ENCODE measurements around the gene CNTNAP3B.
"Not testable (repeated sequence)": the region's sequence is repeated elsewhere in the genome, so short reads cannot be mapped to it uniquely, and the experiment has no call there.

Gene CNTNAP3B

DNA sequence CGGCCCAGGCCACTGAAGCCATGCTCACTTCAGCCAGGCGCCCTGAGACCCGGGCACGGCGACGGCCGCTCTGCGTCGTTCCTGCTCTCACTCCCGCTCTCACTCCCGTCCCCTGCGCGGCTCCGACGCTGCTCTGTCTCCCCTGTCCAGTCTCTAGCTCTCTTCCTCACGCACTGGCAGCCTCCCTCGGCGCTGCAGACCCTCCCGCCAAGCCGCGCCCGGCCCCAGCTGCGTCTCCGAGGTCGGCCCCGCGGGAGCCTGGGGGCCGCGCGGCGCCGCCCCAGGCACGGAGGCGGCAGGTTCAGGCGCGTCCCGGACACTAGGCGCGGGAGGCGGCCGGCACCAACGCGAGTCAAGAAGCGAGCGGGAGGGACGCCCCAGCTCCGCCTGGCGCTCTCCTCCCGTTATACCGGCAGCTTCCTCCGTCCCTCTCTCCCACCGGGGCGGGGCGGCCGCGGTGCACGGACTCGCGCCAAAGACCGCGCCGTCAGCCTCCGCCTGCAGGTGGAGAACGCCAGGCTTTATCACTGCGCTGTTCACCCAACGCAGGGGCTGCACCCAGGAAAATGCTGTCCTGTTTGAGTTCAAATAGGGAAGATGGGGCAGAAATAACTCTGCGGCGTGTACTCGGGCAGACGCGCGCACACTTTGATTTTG is at the start of gene CNTNAP3B:
TSS of gene CNTNAP3B (minus strand) at position 354 of the 657 bp plus-strand sequence. CDS start at position 22, 332 bp downstream.
- DNase-seq (ENCODE audit: low read depth), result not testable (repeated sequence)

DNA sequence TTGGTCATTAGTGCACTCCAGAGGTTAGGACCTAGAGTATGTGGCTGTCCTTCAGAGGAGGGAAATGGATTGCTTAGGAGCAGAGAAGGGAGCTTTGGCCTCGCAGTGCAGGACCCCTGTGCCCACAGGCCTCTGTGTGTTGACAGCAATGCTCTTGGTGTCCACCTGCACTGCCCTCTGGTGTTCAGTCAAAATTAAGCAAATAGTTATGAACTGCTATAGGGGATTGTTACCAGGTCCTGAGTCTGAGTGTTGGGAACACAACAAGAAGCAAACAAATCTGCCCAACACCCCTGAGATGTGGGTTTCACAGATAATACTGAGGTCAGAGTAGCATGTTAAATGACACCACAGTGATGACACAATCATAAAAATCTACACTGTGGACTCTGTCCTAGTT is 31.1 kb upstream of the CNTNAP3B start:
- not testable (repeated sequence) for DNase-seq (ENCODE audit: low read depth)

DNA sequence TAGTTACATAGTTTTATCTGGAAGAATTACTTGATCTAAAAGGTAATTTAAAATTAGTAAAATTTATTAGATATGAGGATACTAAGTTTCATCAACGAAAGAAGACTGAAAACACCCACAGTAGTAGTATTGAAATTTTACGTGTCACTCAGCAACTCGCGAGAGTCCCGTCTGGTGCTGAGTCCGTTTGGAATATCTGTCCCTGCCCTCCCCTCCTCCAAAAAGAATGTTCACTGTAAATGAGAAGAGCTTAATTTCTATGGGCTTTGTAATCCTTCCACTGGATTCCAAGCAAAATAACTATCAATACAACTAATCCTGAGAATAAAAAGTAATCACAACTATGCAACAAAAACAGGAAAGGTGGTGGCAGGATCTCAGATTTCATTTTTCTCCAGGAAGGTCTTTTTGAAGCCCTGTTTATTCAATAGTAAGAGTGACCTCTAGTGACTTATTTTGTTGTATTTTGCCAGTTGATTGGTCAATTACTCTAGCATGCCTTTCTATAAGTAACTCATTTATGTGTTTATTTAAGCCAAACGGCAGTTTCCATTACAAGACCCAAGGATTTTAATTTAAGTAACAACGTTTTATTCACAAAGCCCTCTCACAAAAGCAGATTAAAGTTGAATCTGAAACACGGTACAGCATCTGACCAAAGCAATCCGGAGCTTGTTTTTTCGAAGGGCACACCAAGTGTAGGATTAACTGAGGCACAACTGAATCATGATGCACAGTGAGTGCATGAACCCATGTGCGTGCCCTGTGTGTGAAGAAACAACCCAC is 2.0 kb downstream of the CNTNAP3B start:
- DNase-seq (ENCODE audit: low read depth), result not testable (repeated sequence)

DNA sequence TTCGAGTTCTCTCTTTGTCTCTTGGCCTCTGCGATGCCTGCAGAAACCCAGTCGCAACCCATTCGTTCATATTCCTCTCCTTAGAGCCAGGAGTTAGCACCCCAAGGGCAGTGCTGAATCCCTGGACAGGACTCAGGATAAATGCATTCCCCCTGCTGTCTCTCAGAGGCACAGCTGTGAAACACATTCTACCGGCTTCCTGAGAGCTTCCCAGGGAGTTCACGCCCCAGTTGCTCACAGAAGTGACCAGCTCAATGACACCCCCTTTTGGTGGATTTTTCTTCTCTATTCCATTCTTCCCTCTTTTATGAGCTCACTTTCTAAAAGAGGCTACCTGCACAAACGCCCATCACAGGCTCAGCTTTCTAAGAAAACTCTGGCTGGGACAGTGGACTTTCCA is 8.2 kb downstream of the CNTNAP3B start:
- not testable (repeated sequence) for DNase-seq (ENCODE audit: low read depth)

DNA sequence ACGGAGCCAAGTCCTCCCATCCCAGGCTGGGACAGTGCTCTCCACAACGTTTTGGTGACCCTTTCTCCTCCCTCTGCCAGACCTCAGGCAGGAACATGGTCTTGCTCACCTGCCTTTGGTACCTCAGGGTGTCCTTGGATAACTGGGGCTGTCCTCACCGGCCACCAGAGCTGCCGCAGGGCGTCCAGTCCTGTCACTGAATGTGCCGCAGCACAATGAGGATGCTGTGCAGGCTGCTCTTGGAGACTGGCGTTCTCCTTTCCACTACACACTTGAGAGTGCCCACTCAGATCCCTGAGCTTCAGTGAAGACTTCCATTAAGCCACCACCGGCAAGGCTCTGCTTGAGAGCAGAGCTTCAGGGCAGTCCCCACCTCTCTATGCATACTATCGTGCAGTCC is 33.3 kb downstream of the CNTNAP3B start:
- DNase-seq (ENCODE audit: low read depth), result not testable (repeated sequence)

DNA sequence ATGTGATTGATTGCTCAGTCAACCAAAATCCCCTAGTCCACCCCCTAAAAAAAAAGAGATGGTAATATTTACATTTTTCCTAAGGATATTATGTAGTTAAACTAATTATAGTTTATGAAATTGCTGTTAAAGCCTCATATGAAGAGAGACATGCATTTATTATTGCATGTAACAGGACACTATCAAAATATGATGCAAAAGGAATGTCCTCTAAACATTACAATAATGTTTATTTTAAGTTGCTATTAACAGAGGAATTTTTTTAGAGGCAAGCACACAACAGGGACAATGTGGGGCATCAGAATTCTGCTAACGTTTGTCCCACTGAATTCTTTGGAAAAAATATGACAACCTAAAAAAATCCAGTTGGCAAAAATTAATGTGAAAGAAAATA is 44.7 kb downstream of the CNTNAP3B start:
- not testable (repeated sequence) for DNase-seq (ENCODE audit: low read depth)

DNA sequence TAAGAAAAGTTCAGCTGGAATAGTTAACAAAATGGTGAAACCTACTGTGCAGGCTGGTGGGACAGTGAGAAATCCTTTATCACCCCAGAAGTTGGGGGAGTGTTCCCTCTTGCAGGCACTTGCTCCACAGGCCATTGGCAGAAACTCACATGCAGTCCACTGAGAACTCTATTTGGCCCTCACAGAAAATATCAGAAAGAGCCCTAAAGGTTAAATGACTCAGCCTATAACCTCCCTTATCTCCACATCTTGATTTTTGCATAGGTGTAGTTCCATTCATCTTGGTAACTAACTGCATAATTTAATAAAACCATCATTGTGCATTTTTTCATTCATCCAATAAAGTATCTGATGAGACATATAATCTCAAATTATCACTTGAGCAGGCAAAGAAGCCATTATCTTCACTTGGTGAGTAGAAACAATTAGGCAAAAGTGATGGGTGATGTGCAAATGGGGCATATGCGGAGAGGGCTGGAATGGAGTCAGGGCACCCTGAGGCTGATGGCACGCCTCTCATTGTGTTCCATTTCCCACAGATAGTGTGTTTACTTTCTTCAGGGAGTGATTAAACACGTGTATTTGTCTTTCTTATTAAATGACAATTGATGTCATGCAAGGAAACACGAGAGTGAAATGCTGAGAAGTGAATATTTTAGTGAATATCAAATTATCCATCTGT is 45.2 kb downstream of the CNTNAP3B start:
- DNase-seq (ENCODE audit: low read depth), result not testable (repeated sequence)

DNA sequence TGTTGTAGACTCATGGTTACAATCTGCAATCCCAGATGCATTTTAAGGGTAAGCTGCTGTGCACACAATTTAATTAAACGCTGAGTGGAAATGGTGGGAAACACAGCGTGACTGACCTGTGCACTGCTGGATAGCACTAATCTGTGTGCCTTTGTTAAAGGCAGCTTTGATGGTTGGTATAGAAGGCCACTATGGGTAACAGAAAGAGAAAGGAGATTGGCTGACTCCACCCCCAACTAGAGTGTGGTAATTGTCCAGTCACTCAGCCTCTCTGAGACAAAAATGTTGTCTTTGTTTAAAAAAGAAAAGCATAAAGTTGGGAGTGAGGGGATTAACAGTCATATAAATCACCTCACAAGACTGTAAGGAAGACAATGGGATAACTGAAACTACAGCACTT is 48.9 kb downstream of the CNTNAP3B start:
- not testable (repeated sequence) for DNase-seq (ENCODE audit: low read depth)

DNA sequence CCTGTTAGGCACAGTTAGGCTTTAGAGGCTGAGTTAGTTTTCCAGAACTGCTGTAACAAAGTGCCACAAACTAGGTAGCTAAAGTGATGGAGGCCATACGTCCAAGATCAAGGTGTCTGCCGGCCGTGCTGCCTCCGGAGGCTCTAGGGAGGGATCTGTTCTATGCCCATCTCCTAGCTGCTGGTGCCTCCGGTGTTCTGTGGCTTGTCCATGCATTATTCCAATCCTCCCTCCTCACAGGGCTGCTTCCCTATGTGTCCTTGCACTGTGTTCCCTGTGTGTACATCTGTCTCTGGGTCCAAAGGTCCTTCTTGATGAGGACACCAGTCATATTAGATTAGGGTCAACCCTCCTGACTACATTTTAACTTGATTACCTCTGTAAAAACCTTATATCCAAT is 54.4 kb downstream of the CNTNAP3B start:
- not testable (repeated sequence) for DNase-seq (ENCODE audit: low read depth)

DNA sequence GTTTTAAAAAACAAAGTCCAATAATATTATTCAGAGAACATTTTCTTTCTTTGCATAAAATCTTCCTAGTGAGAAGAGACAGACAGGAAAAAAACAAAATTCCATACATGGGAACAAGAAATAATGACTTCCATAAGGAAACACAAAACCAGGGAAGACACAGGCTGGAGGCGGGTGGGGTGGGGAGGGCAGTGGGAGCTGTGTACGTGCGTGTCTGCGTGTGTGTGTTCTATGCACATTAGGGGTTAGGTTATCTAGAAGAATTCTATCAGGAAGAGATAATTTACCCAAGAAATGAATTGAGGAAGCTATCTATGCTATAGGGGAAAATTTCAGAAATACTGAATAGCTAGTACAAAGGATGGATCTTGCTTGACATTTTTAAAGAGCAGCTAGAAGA is 58.2 kb downstream of the CNTNAP3B start:
- not testable (repeated sequence) for DNase-seq (ENCODE audit: low read depth)

DNA sequence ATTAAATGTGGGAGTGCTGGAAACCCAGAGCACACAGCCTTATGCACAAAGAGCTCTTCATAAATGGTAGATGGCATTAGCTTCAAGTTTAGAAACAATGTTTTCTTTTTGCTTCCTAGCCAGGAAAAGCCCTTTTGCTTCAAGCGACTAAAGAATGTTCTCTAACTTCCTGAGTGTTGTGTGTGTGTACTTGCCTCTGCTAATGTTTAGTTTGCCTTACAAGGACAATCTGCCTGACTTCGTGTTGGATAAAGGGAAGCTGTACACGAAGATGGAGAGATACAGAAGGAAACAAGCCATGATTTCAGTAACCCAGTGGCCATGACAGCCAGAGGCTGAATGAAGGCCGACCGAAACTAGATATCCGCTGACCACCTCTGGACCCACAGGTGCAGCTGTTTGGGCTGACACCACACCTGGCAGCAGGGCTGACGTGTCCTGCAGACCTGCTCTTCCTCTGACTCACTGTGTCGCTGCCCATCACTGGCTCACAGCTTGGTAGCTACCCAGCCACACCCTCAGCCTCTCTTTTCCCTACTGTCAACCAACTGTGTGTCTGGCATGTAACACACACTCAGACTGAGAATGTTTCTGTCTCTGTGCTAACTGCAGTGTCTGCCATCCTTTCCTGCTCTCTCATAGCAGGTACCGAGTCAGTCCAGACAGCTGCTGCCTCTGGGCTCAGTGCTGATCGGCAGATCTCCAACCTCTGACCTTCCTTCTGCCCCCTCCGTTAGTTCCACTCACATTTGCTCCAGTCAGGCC is 59.0 kb downstream of the CNTNAP3B start:
- not testable (repeated sequence) for DNase-seq (ENCODE audit: low read depth)

DNA sequence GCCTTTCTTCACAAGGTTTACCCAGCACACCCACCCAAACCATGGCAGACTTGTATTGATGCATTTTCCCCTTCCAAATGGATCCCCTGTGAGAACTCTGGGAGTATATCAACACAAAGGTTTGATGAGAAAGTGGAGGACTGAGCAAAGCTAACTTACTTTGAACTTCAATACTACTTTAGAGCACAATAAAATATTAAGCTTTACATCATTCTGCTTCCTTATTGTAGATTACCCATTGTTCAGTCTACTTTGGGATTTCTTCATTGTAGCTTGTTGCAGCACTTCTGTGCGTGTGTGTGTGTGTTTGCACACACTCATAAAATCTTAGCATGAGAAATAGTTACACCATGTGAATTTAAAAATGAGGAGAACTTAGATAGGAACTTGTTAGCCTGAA is 75.4 kb downstream of the CNTNAP3B start:
- not testable (repeated sequence) for DNase-seq (ENCODE audit: low read depth)

DNA sequence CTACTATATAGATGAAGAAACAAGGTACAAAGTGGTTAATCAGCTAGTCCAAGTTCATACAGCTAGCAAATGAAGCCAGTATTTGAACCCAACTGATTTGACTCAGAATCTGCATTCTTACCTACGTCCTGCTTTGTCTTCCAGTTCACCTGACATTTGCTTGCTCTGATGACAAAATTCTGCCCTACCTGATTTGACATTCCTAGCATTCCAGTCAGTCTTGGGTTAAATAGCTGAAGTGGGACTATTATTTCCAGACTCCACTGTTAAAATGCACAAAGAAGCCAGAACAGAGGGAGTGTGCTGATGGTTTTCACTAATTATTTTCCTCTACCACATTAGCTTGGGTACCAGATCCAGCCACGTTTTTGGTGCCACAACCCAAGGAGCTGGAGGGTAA is 78.5 kb downstream of the CNTNAP3B start:
- not testable (repeated sequence) for DNase-seq (ENCODE audit: low read depth)

DNA sequence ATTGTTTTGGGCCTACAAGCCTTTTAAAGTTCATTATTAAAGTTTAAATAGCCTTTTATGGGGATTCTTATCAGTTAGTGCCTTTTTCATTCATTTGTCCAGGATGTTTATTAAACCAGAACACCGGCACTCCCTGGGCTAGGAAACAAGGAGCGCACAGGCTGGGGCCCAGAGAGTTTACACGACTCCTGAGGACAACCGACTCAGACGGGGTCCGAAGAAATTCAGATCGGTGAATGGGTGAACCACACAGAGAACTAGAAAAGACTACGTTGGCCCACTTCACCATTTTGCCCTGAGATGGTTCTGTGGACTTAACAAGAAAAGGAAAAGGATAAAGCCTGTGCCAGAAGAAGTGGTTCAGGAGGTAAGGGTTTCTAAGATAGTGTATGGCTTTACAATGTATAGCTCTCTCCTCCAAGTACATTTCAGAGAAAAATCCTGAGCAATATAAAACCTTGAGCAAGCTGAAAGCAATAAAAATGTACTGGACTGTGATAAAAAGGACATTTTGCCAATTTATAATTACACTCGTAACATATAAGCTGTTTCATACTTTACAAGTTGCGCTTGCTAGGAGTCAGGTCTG is 84.7 kb downstream of the CNTNAP3B start:
- DNase-seq (ENCODE audit: low read depth), result not testable (repeated sequence)

DNA sequence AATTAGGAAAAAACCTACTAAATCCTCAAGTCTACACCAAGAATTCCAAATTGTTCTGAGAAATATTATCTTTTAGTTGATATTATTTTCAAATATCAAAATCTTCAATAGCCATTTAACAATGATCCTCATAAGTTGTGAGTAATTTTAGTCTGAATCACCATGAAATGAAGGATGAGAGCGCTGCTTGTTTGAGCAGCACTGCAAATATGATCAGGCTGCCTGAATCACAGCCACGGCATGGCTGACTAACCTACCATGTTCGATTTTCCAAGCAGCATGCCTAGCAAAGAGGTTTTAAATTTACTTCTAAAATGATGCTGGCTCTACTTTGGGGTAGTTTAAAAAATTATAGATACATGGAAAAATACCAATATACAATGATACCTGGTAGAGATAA is 95.7 kb downstream of the CNTNAP3B start:
- not testable (repeated sequence) for DNase-seq (ENCODE audit: low read depth)

DNA sequence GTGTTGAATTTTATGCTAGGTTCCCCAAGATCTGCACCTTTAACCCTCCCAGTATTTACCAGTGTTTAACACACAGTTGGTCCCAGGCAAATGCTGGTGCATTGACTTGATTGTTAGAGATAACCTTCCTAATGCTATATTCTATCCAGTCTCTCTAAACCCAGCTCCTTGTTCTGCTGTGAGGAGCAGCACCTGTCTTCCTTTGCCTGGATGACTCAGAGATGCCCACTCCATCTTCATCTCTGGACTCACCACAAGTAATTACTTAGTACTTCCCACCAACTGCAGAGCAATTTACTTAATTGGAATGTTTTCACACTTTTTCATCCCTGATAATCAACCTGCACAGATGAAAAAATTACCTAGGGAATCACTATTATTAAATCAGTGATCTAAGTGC is 108.6 kb downstream of the CNTNAP3B start:
- DNase-seq (ENCODE audit: low read depth), result not testable (repeated sequence)

DNA sequence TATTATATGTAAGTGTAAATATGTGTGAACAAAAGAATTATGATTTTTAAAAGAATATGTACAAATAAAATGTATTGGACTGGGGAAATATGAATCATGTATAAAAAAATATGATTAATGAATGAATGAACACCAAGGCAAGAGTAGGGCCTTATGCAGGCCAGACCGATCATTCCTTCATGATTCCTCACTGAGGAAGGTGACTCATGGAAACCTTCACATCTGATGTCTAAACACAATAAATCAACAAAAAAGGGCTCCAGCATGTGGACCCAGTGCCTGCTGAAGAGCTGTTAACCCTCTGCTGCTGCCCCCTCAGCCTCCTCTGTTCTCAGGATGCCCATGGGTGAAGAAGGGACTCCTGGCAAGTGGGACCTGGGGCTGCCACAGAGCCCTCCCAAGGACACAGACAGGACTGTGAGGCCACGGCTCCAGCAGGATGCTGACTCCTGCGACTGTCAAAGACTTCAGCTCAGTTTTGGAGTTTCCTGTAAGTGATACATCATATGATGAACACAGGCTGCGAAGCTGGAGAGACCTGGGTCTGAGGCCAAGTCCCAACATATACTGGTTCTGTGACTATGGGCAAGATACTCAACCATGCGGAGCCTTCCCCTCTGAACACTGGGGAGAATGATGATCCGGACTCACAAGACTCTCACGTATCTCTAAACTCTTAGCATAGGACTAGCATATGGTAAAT is 110.9 kb downstream of the CNTNAP3B start:
- DNase-seq (ENCODE audit: low read depth), result not testable (repeated sequence)

DNA sequence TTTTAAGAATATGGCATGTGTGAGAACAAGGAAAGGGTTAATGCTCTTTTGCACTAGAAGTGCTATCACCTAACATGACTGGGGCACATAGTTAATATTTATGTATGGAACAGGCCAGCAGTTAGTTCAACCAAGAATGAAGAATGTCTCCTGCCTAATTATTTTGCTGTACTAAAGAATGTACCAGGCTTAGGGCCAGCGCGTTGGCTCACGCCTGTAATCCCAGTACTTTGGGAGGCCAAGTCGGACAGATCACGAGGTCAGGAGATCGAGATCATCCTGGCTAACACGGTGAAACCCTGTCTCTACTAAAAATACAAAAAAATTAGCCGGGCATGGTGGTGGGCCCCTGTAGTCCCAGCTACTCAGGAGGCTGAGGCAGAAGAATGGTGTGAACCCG is 114.9 kb downstream of the CNTNAP3B start:
- not testable (repeated sequence) for DNase-seq (ENCODE audit: low read depth)

DNA sequence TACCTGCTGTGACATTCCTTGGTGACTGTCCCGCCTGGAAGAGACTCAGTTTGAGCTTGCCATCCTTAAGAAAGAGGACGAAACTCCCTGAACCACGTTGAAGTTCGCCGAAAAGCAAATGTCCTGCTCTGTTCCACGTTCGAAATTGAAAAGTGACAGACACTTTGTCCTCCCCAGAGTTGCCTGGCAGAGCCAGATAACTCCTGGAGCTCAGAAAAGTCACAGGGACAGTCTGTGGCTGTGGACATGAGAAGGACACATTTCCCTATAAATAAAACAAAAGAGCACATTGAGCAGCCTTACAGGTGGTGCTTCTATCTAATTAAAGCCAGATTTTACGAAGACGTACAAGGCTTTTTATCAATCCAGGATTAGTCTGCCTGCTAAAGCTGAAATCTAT is 137.6 kb downstream of the CNTNAP3B start:
- DNase-seq (ENCODE audit: low read depth), result not testable (repeated sequence)

DNA sequence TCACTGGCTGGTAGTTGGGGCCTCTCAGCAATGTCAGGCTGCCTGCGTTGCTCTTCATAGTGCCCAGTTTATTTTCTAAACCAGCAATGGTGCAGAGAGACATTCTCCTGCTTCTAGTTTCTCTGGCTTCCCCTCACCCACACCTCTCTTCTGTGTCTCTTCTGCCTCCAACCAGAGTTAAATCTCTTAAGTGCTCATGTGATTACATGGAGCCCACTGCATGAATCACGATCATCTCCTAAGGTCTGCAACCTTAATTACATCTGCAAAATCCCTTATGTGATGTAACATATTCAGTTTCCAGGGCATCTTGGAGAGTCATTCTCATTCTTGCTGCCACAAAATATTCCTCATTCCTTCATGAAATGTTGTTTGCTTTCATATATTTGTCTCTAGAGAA is 149.0 kb downstream of the CNTNAP3B start:
- DNase-seq (ENCODE audit: low read depth), result not testable (repeated sequence)
